Skeletal muscle tissue (tissue), 4 donors: ENCODE data around the gene TCTA. TPM values are rescaled to one million over a fixed set of nuclear protein-coding genes. Genes with fewer than 3 reads are reported as not detected.
A peak's percentile ranks its signal among the peaks of the same experiment; 100 is the strongest.
"Not testable (repeated sequence)": the region's sequence is repeated elsewhere in the genome, so short reads cannot be mapped to it uniquely, and the experiment has no call there.

Experiments
- H3K27ac ChIP-seq: one replicate; pipeline ENCODE4 v1.7.0; 2013; ENCODE audit warnings: mild to moderate bottlenecking, low read depth, low read length, inconsistent platforms
- H3K27me3 ChIP-seq, 3 donors: one replicate each; pipeline ENCODE4 v1.7.0; 2013; ENCODE audit warnings: low read length in 3 of 3; ENCODE audit not compliant: control insufficient read depth in 3 of 3, insufficient read depth in 3 of 3
- H3K36me3 ChIP-seq, 3 donors: one replicate each; pipeline ENCODE4 v1.7.0; 2013; ENCODE audit warnings: low read length in 3 of 3; ENCODE audit not compliant: control insufficient read depth in 3 of 3, insufficient read depth in 3 of 3
- H3K4me1 ChIP-seq, 3 donors: one replicate each; pipeline ENCODE4 v1.7.0; 2013; ENCODE audit warnings: low read length in 3 of 3, mild to moderate bottlenecking in 3 of 3; ENCODE audit not compliant: control insufficient read depth in 3 of 3, insufficient read depth in 3 of 3
- H3K4me3 ChIP-seq, 3 donors: one replicate each; pipeline ENCODE4 v1.7.0; 2013; ENCODE audit warnings: low read length in 3 of 3
- H3K9ac ChIP-seq, 3 donors: one replicate each; pipeline ENCODE4 v1.7.0; 2013; ENCODE audit warnings: low read length in 3 of 3, mild to moderate bottlenecking in 3 of 3, moderate library complexity in 2 of 3, low read depth in 1 of 3
- H3K9me3 ChIP-seq, 3 donors: one replicate each; pipeline ENCODE4 v1.7.0; 2013; ENCODE audit warnings: low read length in 3 of 3; ENCODE audit not compliant: control insufficient read depth in 3 of 3
- total RNA-seq: library from RNA; depleted of rRNA; stranded (reverse); fragments of >200 nt; gene quantifications from one replicate; pipeline ENCODE4 v1.2.3, GENCODE V29; 2014
- donor health status: Osteomylitis.

Gene TCTA
- total RNA-seq, 1 donor from 2014 or later = 8.9 TPM

GRCh38 chr3:49387721-49388120 lies 24.5 kb upstream of the TCTA start:
- H3K4me1 ChIP-seq = peaks cover 10 to 17% (median 14%) of the 10 kb centered on the region in 3 donors
- no peaks in the 10 kb centered on the region for H3K27me3 ChIP-seq
- H3K9me3 ChIP-seq = no peaks in the 10 kb centered on the region
- no peak overlapping the region for H3K9ac ChIP-seq
- H3K27ac ChIP-seq = no peak overlapping the region
- H3K36me3 ChIP-seq = peaks cover 0 to 2% (median 0%) of the 10 kb centered on the region in 3 donors
- H3K4me3 ChIP-seq = no peak overlapping the region

- Histone ChIP-seq H3K9me3 (no peaks in the 10 kb centered on the region), H3K4me3 (no peak overlapping the region), H3K36me3 (peaks cover 0 to 2% (median 0%) of the 10 kb centered on the region in 3 donors), H3K4me1 (peaks cover 12 to 17% (median 14%) of the 10 kb centered on the region in 3 donors), H3K9ac (no peak overlapping the region), H3K27me3 (no peaks in the 10 kb centered on the region), H3K27ac (no peak overlapping the region)
Measured at GRCh38 chr3:49388289-49388820, 23.9 kb upstream of the TCTA start.

GRCh38 chr3:49389297-49389696 lies 22.9 kb upstream of the TCTA start:
- peaks cover 0 to 2% (median 0%) of the 10 kb centered on the region in 3 donors for H3K36me3 ChIP-seq
- H3K4me1 ChIP-seq = peaks cover 9 to 17% (median 14%) of the 10 kb centered on the region in 3 donors
- H3K9me3 ChIP-seq = no peaks in the 10 kb centered on the region
- H3K9ac ChIP-seq = no peak overlapping the region
- H3K4me3 ChIP-seq = no peak overlapping the region
- no peak overlapping the region for H3K27ac ChIP-seq
- H3K27me3 ChIP-seq = no peaks in the 10 kb centered on the region

- peaks cover 11 to 17% (median 13%) of the 10 kb centered on the region in 3 donors for H3K4me1 ChIP-seq
- not testable (repeated sequence) for H3K4me3 ChIP-seq, H3K27ac ChIP-seq, H3K9me3 ChIP-seq, H3K9ac ChIP-seq, H3K36me3 ChIP-seq, H3K27me3 ChIP-seq
Measured at GRCh38 chr3:49391310-49391709, 20.9 kb upstream of the TCTA start.

GRCh38 chr3:49397470-49397869 lies 14.8 kb upstream of the TCTA start:
- Histone ChIP-seq H3K4me3 (peak overlapping the region in 1 of 3 donors; percentile 20), H3K9ac (no peak overlapping the region), H3K4me1 (peaks cover 20 to 32% (median 24%) of the 10 kb centered on the region in 3 donors), H3K9me3 (no peaks in the 10 kb centered on the region), H3K27me3 (no peaks in the 10 kb centered on the region), H3K27ac (no peak overlapping the region), H3K36me3 (peaks cover 4 to 9% (median 6%) of the 10 kb centered on the region in 3 donors)

- H3K9ac ChIP-seq = no peak overlapping the region
- peaks cover 29 to 39% (median 31%) of the 10 kb centered on the region in 3 donors for H3K4me1 ChIP-seq
- H3K4me3 ChIP-seq = no peak overlapping the region
- H3K36me3 ChIP-seq = peaks cover 4 to 9% (median 6%) of the 10 kb centered on the region in 3 donors
- no peaks in the 10 kb centered on the region for H3K9me3 ChIP-seq
- H3K27ac ChIP-seq = no peak overlapping the region
- H3K27me3 ChIP-seq = no peaks in the 10 kb centered on the region
Measured at GRCh38 chr3:49399461-49399860, 12.8 kb upstream of the TCTA start.

GRCh38 chr3:49401766-49402165 lies 10.5 kb upstream of the TCTA start:
- H3K9me3 ChIP-seq = no peaks in the 10 kb centered on the region
- peaks cover 0 to 4% (median under 1%) of the 10 kb centered on the region in 3 donors for H3K36me3 ChIP-seq
- H3K27ac ChIP-seq = no peak overlapping the region
- H3K4me1 ChIP-seq = peaks cover 38 to 50% (median 44%) of the 10 kb centered on the region in 3 donors
- H3K9ac ChIP-seq = no peak overlapping the region
- no peak overlapping the region for H3K4me3 ChIP-seq
- no peaks in the 10 kb centered on the region for H3K27me3 ChIP-seq

GRCh38 chr3:49403891-49404290 lies 8.3 kb upstream of the TCTA start:
- Histone ChIP-seq H3K9me3 (no peaks in the 10 kb centered on the region), H3K4me3 (peak overlapping the region in 1 of 3 donors; percentile 15), H3K9ac (no peak overlapping the region), H3K36me3 (peaks cover 0 to 4% (median 0%) of the 10 kb centered on the region in 3 donors), H3K27me3 (no peaks in the 10 kb centered on the region), H3K27ac (no peak overlapping the region), H3K4me1 (peaks cover 44 to 49% (median 45%) of the 10 kb centered on the region in 3 donors)

GRCh38 chr3:49405570-49405969 lies 6.7 kb upstream of the TCTA start:
- peak overlapping the region in 1 of 3 donors; percentile 51 for H3K4me3 ChIP-seq
- H3K9me3 ChIP-seq, H3K36me3 ChIP-seq, H3K27me3 ChIP-seq: not testable (repeated sequence)
- H3K4me1 ChIP-seq = peaks cover 49 to 54% (median 54%) of the 10 kb centered on the region in 3 donors
- H3K9ac ChIP-seq = peak overlapping the region; percentile 0 to 76 (median 19)
- peak overlapping the region; percentile 52 for H3K27ac ChIP-seq

- Histone ChIP-seq H3K9me3 (no peaks in the 10 kb centered on the region), H3K36me3 (no peaks in the 10 kb centered on the region), H3K9ac (peak overlapping the region in 1 of 3 donors; percentile 30), H3K4me1 (peaks cover 45 to 48% (median 46%) of the 10 kb centered on the region in 3 donors), H3K27me3 (no peaks in the 10 kb centered on the region), H3K27ac (peak overlapping the region; percentile 52), H3K4me3 (peak overlapping the region in 1 of 3 donors; percentile 18)
Measured at GRCh38 chr3:49406571-49407565, 5.4 kb upstream of the TCTA start.
